GM10266 (cell line): ENCODE results near the gene SLC2A6.

Experiments used
- DNase-seq: peaks from one replicate; pipeline ENCODE4 v3.0.0; 2012; ENCODE audit errors: extremely low spot score
- CTCF ChIP-seq: IDR thresholded peaks from 2 replicates; pipeline ENCODE4 v1.5.1; 2012; ENCODE audit warnings: mild to moderate bottlenecking, low read depth; ENCODE audit not compliant: control insufficient read depth, insufficient read depth; ENCODE audit errors: missing control alignments

The SLC2A6 gene

GRCh38 chr9:133488686-133489252 lies 9.9 kb upstream of the SLC2A6 start:
- TF ChIP-seq CTCF: no peak
- no peak for DNase-seq

GRCh38 chr9:133487331-133487725 lies 8.4 kb upstream of the SLC2A6 start:
- TF ChIP-seq CTCF: no peak
- DNase-seq: no peak

GRCh38 chr9:133485531-133486260 lies 6.8 kb upstream of the SLC2A6 start:
- peak; percentile 64 for DNase-seq
- no peak for TF ChIP-seq CTCF

GRCh38 chr9:133484671-133485437 lies 6.0 kb upstream of the SLC2A6 start:
- no peak for TF ChIP-seq CTCF
- DNase-seq: no peak

GRCh38 chr9:133483611-133484010 lies 4.7 kb upstream of the SLC2A6 start:
- DNase-seq: no peak
- no peak for TF ChIP-seq CTCF

GRCh38 chr9:133477992-133478850 lies 678 bp downstream of the SLC2A6 start:
- DNase-seq: peak; percentile 76
- no peak for TF ChIP-seq CTCF
